Esophagus squamous epithelium (tissue), 4 donors: ENCODE data around the gene HYOU1.
"Not testable (repeated sequence)": the region's sequence is repeated elsewhere in the genome, so short reads cannot be mapped to it uniquely, and the experiment has no call there.

Experiments used
- POLR2A ChIP-seq, 4 donors: fragments of 450-650 bp; IDR thresholded peaks; one replicate each; pipeline ENCODE4 v1.6.1; 2017; ENCODE audit warnings: antibody characterized with exemption in 4 of 4, mild to moderate bottlenecking in 4 of 4, moderate library complexity in 3 of 4
- TF ChIP-seq, protein P1 (sequence below), 6 experiments: fragments of 450-650 bp in 4 of 6; fragments of 200-600 bp in 2 of 6; sonication (generic) in 2 of 6; IDR thresholded peaks; one replicate each; pipeline ENCODE4 v1.5.1; 2016 to 2019; ENCODE audit warnings: antibody characterized with exemption in 6 of 6, mild to moderate bottlenecking in 4 of 6, moderate library complexity in 4 of 6

- TF ChIP-seq, protein P1, sequence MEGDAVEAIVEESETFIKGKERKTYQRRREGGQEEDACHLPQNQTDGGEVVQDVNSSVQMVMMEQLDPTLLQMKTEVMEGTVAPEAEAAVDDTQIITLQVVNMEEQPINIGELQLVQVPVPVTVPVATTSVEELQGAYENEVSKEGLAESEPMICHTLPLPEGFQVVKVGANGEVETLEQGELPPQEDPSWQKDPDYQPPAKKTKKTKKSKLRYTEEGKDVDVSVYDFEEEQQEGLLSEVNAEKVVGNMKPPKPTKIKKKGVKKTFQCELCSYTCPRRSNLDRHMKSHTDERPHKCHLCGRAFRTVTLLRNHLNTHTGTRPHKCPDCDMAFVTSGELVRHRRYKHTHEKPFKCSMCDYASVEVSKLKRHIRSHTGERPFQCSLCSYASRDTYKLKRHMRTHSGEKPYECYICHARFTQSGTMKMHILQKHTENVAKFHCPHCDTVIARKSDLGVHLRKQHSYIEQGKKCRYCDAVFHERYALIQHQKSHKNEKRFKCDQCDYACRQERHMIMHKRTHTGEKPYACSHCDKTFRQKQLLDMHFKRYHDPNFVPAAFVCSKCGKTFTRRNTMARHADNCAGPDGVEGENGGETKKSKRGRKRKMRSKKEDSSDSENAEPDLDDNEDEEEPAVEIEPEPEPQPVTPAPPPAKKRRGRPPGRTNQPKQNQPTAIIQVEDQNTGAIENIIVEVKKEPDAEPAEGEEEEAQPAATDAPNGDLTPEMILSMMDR (IDR thresholded peaks at IDR 0.05) = not testable (repeated sequence)
- TF ChIP-seq POLR2A (IDR thresholded peaks at IDR 0.05) = not testable (repeated sequence)
These were observed 17.5 kb downstream of the HYOU1 start for GRCh38 chr11:119039471-119039870.
